Stomach (tissue), 4 donors: ENCODE results near the gene GEMIN5.

ENCODE experiments used
- CTCF ChIP-seq, 7 experiments: fragments of 450-650 bp in 4 of 7; fragments of 200-600 bp in 3 of 7; sonication (generic) in 3 of 7; IDR thresholded peaks; one replicate each; pipeline ENCODE4 v1.5.1; 2016 to 2019; ENCODE audit warnings: antibody characterized with exemption in 7 of 7, control low read depth in 2 of 7, mild to moderate bottlenecking in 1 of 7
- POLR2A ChIP-seq, 4 donors: fragments of 450-650 bp; IDR thresholded peaks; one replicate each; pipeline ENCODE4 v1.6.1; 2016; ENCODE audit warnings: antibody characterized with exemption in 4 of 4, control low read depth in 2 of 4, mild to moderate bottlenecking in 1 of 4, moderate library complexity in 1 of 4
- POLR2AphosphoS5 ChIP-seq, 3 donors: sonication (generic); formaldehyde crosslinking; IDR thresholded peaks; one replicate each; pipeline ENCODE4 v1.6.1; 2016; ENCODE audit warnings: antibody characterized with exemption in 3 of 3

GRCh38 chr5:154934881-154935280, 3.1 kb downstream of the GEMIN5 start:
- TF ChIP-seq POLR2AphosphoS5 (IDR thresholded peaks at IDR 0.05): no peak
- no peak for TF ChIP-seq CTCF (IDR thresholded peaks at IDR 0.05)
- no peak for TF ChIP-seq POLR2A (IDR thresholded peaks at IDR 0.05)
